Retinal pigment epithelial cell (primary cell): ENCODE results near the gene TBC1D5.
"Not testable (repeated sequence)": the region's sequence is repeated elsewhere in the genome, so short reads cannot be mapped to it uniquely, and the experiment has no call there.

Experiments
- DNase-seq: peaks from one replicate; pipeline ENCODE4 v3.0.0-alpha.2; 2010; ENCODE audit warnings: low read depth
- H3K4me3 ChIP-seq: 2 replicates; pipeline ENCODE4 v1.5.1; 2011; ENCODE audit warnings: mild to moderate bottlenecking, low read length, control low read depth, moderate library complexity
- CTCF ChIP-seq: conservative IDR thresholded peaks from 2 replicates; pipeline ENCODE4 v1.5.1; 2011; ENCODE audit warnings: low read depth, low read length, control low read depth, inconsistent platforms

The TBC1D5 gene

GRCh38 chr3:17707813-17708543, 34.5 kb downstream of the TBC1D5 start:
- no peak for TF ChIP-seq CTCF
- H3K4me3 ChIP-seq = no peak overlapping the region
- DNase-seq = no peak

DNA sequence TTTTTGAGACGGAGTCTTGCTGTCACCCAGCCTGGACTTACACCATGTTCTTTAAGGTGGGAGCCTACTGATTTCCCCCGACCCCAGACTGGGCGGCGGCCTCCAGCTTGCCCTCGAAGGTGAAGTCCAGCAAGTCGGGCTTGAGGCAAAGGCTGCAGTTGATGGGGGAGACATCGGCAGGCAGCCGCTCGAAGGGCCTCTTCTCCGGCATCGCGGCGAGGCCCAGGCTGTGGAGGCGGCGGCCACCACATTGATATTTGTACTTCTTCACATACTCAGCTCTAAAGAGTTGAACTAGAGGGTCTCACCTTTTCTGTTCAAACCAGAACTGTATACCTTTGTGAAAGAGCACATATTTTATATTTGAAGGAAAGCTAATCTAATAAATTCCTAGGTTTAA, 36.4 kb downstream of the TBC1D5 start:
- not testable (repeated sequence) for H3K4me3 ChIP-seq, DNase-seq

- not testable (repeated sequence) for DNase-seq, H3K4me3 ChIP-seq
These were observed 42.6 kb downstream of the TBC1D5 start for GRCh38 chr3:17699815-17700214.

DNA sequence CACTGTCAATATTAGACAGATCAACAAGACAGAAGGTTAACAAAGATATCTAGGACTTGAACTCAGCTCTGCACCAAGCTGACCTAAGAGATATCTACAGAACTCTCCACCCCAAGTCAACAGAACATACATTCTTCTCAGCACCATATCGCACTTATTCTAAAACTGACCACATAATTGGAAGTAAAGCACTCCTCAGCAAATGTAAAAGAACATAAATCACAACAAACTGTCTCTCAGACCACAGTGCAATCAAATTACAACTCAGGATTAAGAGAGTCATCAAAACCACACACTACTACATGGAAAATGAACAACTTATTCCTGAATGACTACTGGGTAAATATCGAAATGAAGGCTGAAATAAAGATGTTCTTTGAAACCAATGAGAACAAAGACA, 46.8 kb downstream of the TBC1D5 start:
- not testable (repeated sequence) for H3K4me3 ChIP-seq, DNase-seq

- not testable (repeated sequence) for DNase-seq, H3K4me3 ChIP-seq
These were observed 48.8 kb downstream of the TBC1D5 start for GRCh38 chr3:17693670-17693999.

- DNase-seq, H3K4me3 ChIP-seq: not testable (repeated sequence)
These were observed 49.4 kb downstream of the TBC1D5 start for GRCh38 chr3:17692846-17693669.

GRCh38 chr3:17687566-17687965, 54.9 kb downstream of the TBC1D5 start:
- no peak for TF ChIP-seq CTCF
- no peak overlapping the region for H3K4me3 ChIP-seq
- DNase-seq = no peak

- no peak for TF ChIP-seq CTCF
- H3K4me3 ChIP-seq = no peak overlapping the region
- DNase-seq = no peak
These were observed 55.8 kb downstream of the TBC1D5 start for GRCh38 chr3:17686613-17687012.

GRCh38 chr3:17683542-17684207, 58.8 kb downstream of the TBC1D5 start:
- no peak for DNase-seq
- no peak for TF ChIP-seq CTCF

More at GRCh38 chr3:17683542-17684207, 58.8 kb downstream of the TBC1D5 start:
- H3K4me3 ChIP-seq = no peak overlapping the region
